SU-DHL-6 (cell line): ENCODE data around the gene ASCC3.
"Not testable (repeated sequence)": the region's sequence is repeated elsewhere in the genome, so short reads cannot be mapped to it uniquely, and the experiment has no call there.

Experiments used
- H2AFZ ChIP-seq: fragments of 200-600 bp; sonication (generic); 2 replicates; pipeline ENCODE4 v1.6.1; 2014; ENCODE audit warnings: low read depth, mild to moderate bottlenecking, moderate library complexity, mixed read lengths, antibody characterized with exemption, low read length; ENCODE audit not compliant: severe bottlenecking
- H3F3A ChIP-seq: fragments of 200-600 bp; shearing (Covaris generic); 2 replicates; pipeline ENCODE4 v1.6.0; 2016; ENCODE audit warnings: antibody characterized with exemption, mild to moderate bottlenecking; ENCODE audit not compliant: insufficient read depth
- H3K27ac ChIP-seq: fragments of 200-600 bp; sonication (generic); 2 replicates; pipeline ENCODE4 v1.5.1; 2016; ENCODE audit warnings: low read depth, mild to moderate bottlenecking, low read length, moderate library complexity, mixed read lengths
- H3K27me3 ChIP-seq: fragments of 200-600 bp; sonication (generic), shearing (Covaris generic); 2 replicates; pipeline ENCODE4 v1.6.0; 2014; ENCODE audit warnings: mild to moderate bottlenecking, low read length
- H3K36me3 ChIP-seq: fragments of 200-600 bp; sonication (generic); 2 replicates; pipeline ENCODE4 v1.6.1; 2014; ENCODE audit warnings: mild to moderate bottlenecking, low read length, mixed read lengths
- H3K4me2 ChIP-seq: fragments of 300-600, 200-600 bp; shearing (Covaris generic), sonication (generic); 2 replicates; pipeline ENCODE4 v1.6.0; 2014; ENCODE audit warnings: low read length, low read depth, mild to moderate bottlenecking; ENCODE audit not compliant: poor library complexity, severe bottlenecking
- H3K4me3 ChIP-seq: fragments of 200-600 bp; sonication (generic); 2 replicates; pipeline ENCODE4 v1.5.1; 2014; ENCODE audit warnings: antibody characterized with exemption, low read length, mild to moderate bottlenecking, mixed read lengths; ENCODE audit not compliant: insufficient read depth, poor library complexity, severe bottlenecking
- H3K79me2 ChIP-seq: fragments of 200-600 bp; sonication (generic); 2 replicates; pipeline ENCODE4 v1.6.1; 2014; ENCODE audit warnings: mild to moderate bottlenecking, low read length, moderate library complexity; ENCODE audit not compliant: insufficient read depth
- H3K9ac ChIP-seq: fragments of 200-600 bp; sonication (generic); 2 replicates; pipeline ENCODE4 v1.7.0; 2014; ENCODE audit warnings: mild to moderate bottlenecking, low read length
- H3K9me2 ChIP-seq: fragments of 200-600 bp; sonication (generic); replicated peaks from 2 replicates; pipeline ENCODE4 v1.6.1; 2014; ENCODE audit warnings: low read length; ENCODE audit not compliant: insufficient read depth
- H3K9me3 ChIP-seq: fragments of 200-600 bp; sonication (generic); 2 replicates; pipeline ENCODE4 v1.6.1; 2014; ENCODE audit warnings: low read length, mixed read lengths; ENCODE audit not compliant: insufficient read depth
- H4K20me1 ChIP-seq: fragments of 200-600 bp; sonication (generic); 2 replicates; pipeline ENCODE4 v1.6.1; 2014; ENCODE audit warnings: low read depth, mild to moderate bottlenecking, antibody characterized with exemption, low read length, moderate library complexity, mixed read lengths
- CTCF ChIP-seq: fragments of 200-600 bp; sonication (generic); IDR thresholded peaks from one replicate; pipeline ENCODE4 v1.5.1; 2017; ENCODE audit warnings: antibody characterized with exemption, mild to moderate bottlenecking, low read length, moderate library complexity; ENCODE audit not compliant: insufficient read depth, poor library complexity, severe bottlenecking
- EZH2phosphoT487 ChIP-seq: fragments of 200-600 bp; sonication (generic), shearing (Covaris generic); conservative IDR thresholded peaks from 2 replicates; pipeline ENCODE4 v1.6.1; 2018; ENCODE audit warnings: mild to moderate bottlenecking, antibody characterized with exemption, low read length, moderate library complexity, mixed read lengths

The ASCC3 gene

GRCh38 chr6:100658486-100658885 is 222.6 kb downstream of the ASCC3 start:
- H2AFZ ChIP-seq, result no peak overlapping the region
- no peaks in the 10 kb centered on the region for H3K79me2 ChIP-seq
- peaks cover 11% of the 10 kb centered on the region for H3F3A ChIP-seq
- no peaks in the 10 kb centered on the region for H3K27me3 ChIP-seq
- no peaks in the 10 kb centered on the region for H4K20me1 ChIP-seq
- TF ChIP-seq CTCF, result no peak
- peaks cover 18% of the 10 kb centered on the region for H3K36me3 ChIP-seq
- no peaks in the 10 kb centered on the region for H3K9me2 ChIP-seq
- no peak overlapping the region for H3K4me2 ChIP-seq
- H3K27ac ChIP-seq, result no peak overlapping the region
- H3K9me3 ChIP-seq, result no peaks in the 10 kb centered on the region
- no peak overlapping the region for H3K4me3 ChIP-seq
- no peak overlapping the region for H3K9ac ChIP-seq

GRCh38 chr6:100657678-100658330 is 223.3 kb downstream of the ASCC3 start:
- Histone ChIP-seq H4K20me1 (no peaks in the 10 kb centered on the region), H3K4me2 (peak overlapping the region; percentile 35)
- TF ChIP-seq CTCF (peak; percentile 60), EZH2phosphoT487 (no peak)

GRCh38 chr6:100641147-100641546 is 240.0 kb downstream of the ASCC3 start:
- not testable (repeated sequence) for H4K20me1 ChIP-seq, H3K9me2 ChIP-seq, H3K79me2 ChIP-seq, H3F3A ChIP-seq, H3K9me3 ChIP-seq, H3K4me2 ChIP-seq, H3K27me3 ChIP-seq, H3K4me3 ChIP-seq, H3K9ac ChIP-seq, H3K27ac ChIP-seq, H2AFZ ChIP-seq
- H3K36me3 ChIP-seq, result peaks cover 16% of the 10 kb centered on the region; the same call in 1 of the 2 replicates

More at GRCh38 chr6:100657678-100658330, 223.3 kb downstream of the ASCC3 start:
- no peaks in the 10 kb centered on the region for H3K79me2 ChIP-seq
- peaks cover 18% of the 10 kb centered on the region for H3K36me3 ChIP-seq
- H3K9ac ChIP-seq, result peak overlapping the region; percentile 28; the same call in 1 of the 2 replicates
- no peaks in the 10 kb centered on the region for H3K27me3 ChIP-seq
- H3K4me3 ChIP-seq, result no peak overlapping the region
- no peak overlapping the region for H2AFZ ChIP-seq
- H3K9me3 ChIP-seq, result no peaks in the 10 kb centered on the region
- peak overlapping the region; percentile 49; the same call in 1 of the 2 replicates for H3K27ac ChIP-seq
- peaks cover 11% of the 10 kb centered on the region for H3F3A ChIP-seq
- H3K9me2 ChIP-seq, result no peaks in the 10 kb centered on the region

- H3F3A ChIP-seq, result no peaks in the 10 kb centered on the region
- H3K9me3 ChIP-seq, result no peaks in the 10 kb centered on the region
- no peaks in the 10 kb centered on the region for H3K79me2 ChIP-seq
- no peak for TF ChIP-seq CTCF
- TF ChIP-seq EZH2phosphoT487, result no peak
- no peak overlapping the region for H3K4me2 ChIP-seq
- no peak overlapping the region for H3K27ac ChIP-seq
- no peak overlapping the region for H3K4me3 ChIP-seq
- H3K27me3 ChIP-seq, result no peaks in the 10 kb centered on the region
- no peaks in the 10 kb centered on the region for H3K9me2 ChIP-seq
- H3K9ac ChIP-seq, result no peak overlapping the region
- H3K36me3 ChIP-seq, result no peaks in the 10 kb centered on the region; the same call in 1 of the 2 replicates
- no peak overlapping the region for H2AFZ ChIP-seq
- H4K20me1 ChIP-seq, result no peaks in the 10 kb centered on the region
Observed at GRCh38 chr6:100633096-100633777, 247.9 kb downstream of the ASCC3 start.
